GM06990 (cell line): ENCODE measurements around the gene NADK2.

Source experiments
- DNase-seq: peaks from one replicate; pipeline ENCODE4 v3.0.0-alpha.2; 2011; ENCODE audit not compliant: insufficient read length; ENCODE audit errors: extremely low read depth
- H3K27me3 ChIP-seq: replicated peaks from 2 replicates; pipeline ENCODE4 v1.6.0; 2011; ENCODE audit warnings: low read length; ENCODE audit not compliant: control insufficient read depth, insufficient read depth
- H3K36me3 ChIP-seq: 2 replicates; pipeline ENCODE4 v1.5.1; 2011; ENCODE audit warnings: low read length; ENCODE audit not compliant: control insufficient read depth, insufficient read depth
- H3K4me3 ChIP-seq: replicated peaks from 2 replicates; pipeline ENCODE4 v1.5.1; 2011; ENCODE audit warnings: low read depth, mild to moderate bottlenecking, control low read depth, low read length
- CTCF ChIP-seq: IDR thresholded peaks from 2 replicates; pipeline ENCODE4 v1.5.1; 2011; ENCODE audit warnings: low read length, control low read depth, mild to moderate bottlenecking, inconsistent platforms; ENCODE audit not compliant: insufficient read depth, poor library complexity, severe bottlenecking

NADK2 gene

DNA sequence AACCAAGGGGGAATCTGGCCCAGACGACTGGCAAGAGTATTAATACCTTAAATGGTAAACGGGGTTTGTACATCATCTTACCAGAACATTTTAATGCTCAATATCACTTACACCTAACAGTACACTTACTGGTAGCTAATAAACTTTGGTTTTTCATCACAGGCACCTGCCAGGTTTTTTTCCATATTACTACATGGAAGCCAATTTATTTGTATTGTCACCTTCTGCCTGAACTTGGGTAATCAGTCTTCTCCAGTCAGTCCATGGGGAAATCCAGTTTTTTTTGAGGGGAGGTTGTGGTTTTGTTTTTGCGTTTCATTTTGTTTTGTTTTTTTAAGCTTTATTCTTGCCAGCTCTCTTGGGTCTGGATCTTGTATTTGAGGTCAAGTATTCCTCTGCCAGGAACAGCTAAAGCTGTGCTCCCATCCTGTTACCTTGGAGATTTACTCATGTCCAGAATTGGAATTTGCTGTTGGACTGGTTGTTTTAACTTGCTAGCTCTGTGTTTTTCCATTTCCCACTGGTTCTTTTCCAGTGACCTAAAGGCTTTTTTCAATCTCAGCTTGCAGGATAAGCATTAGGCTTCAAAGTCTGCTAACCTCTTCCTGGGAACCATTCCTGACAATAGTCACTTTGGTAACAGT is 11.1 kb upstream of the NADK2 start:
- no peak for DNase-seq

DNA sequence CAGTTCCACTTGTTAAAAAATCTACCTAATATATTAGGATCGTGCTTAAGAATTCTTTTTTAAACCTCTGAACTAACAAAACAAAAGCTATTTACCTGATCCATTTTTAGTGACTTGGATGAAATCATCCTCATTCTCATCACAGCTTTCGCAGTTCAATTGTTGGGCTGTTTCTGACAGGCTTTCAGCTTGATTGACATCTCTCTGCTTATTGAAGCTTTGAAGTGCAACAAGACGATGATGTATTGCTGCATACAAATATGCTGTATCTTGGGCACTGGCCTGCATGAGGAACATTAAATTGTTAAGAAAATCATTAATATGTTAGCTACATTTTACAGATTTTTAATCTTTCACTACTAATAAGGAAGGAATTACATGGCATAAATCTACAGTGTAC is 9.5 kb upstream of the NADK2 start:
- no peak for DNase-seq
- Histone ChIP-seq H3K4me3 (no peak overlapping the region), H3K36me3 (no peaks in the 10 kb centered on the region), H3K27me3 (no peaks in the 10 kb centered on the region)
- TF ChIP-seq CTCF: no peak

More for the DNA sequence above, 11.1 kb upstream of the NADK2 start:
- Histone ChIP-seq H3K4me3 (no peak overlapping the region), H3K27me3 (no peaks in the 10 kb centered on the region), H3K36me3 (no peaks in the 10 kb centered on the region)
- TF ChIP-seq CTCF: no peak

DNA sequence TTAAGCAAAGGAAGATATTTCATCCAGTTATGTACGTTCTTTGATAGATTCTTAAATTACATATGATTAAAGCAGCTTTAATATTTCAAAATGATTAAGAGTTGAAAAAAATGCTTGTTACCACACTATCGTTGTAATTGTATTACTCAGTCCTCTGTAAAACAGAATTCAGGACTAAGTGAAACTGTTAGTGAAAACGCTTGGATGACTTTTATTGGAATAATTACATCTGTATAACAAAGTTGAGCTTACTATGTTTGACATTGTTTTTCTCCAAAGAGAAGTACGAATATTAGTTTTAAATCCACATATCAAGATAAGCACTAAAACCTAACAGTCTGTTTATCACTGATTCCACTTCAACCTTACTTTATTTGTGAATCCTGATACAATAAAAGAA is 8.7 kb upstream of the NADK2 start:
- TF ChIP-seq CTCF: no peak
- H3K4me3 ChIP-seq: no peak overlapping the region
- H3K27me3 ChIP-seq: no peaks in the 10 kb centered on the region
- H3K36me3 ChIP-seq: no peaks in the 10 kb centered on the region
- no peak for DNase-seq

DNA sequence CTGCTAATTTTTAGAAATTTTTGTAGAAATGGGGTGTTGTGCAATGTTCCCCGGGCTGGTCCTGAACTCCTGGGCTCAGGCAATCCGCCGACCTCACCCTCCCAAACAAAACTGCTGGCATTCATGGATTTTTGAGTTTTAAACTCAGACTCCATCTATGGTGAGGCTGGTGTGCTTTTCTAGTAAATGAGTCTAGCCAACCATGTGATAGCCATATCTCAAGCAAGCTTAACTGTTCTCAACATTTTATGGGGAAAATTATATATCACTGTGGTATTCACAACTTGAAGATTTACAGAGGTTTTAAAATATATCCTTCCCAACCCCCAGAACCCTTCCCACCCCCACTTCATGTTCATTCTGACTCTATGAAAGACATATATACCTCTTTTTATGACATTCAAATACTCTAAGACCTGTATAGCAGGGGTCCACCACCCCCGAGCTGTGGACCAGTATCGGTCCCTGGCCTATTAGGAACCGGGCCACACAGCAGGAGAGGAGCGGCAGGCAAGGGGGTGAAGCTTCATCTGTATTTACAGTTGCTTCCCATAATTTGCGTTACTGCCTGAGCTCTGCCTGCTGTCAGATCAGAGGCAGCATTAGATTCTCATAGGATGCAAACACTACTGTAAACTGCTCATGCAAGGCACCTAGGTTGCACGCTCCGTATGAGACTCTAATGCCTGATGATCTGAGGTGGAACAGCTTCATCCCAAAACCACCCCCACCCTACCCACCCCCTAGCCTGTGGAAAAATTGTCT is 4.5 kb upstream of the NADK2 start:
- no peak overlapping the region for H3K4me3 ChIP-seq
- no peak for DNase-seq
- H3K36me3 ChIP-seq: no peaks in the 10 kb centered on the region
- no peaks in the 10 kb centered on the region for H3K27me3 ChIP-seq
- no peak for TF ChIP-seq CTCF

- Histone ChIP-seq H3K27me3 (no peaks in the 10 kb centered on the region), H3K4me3 (no peak overlapping the region), H3K36me3 (no peaks in the 10 kb centered on the region)
- TF ChIP-seq CTCF: no peak
- no peak for DNase-seq
These were observed 2.4 kb upstream of the NADK2 start for GRCh38 chr5:36244076-36244475.
